H7 (cell line): Measurements from ENCODE around the gene PRAMEF14. TPM values are rescaled to one million over a fixed set of nuclear protein-coding genes. Genes with fewer than 3 reads are reported as not detected.
"Not testable (repeated sequence)": the region's sequence is repeated elsewhere in the genome, so short reads cannot be mapped to it uniquely, and the experiment has no call there.

Experiments
- DNase-seq: peaks from one replicate; pipeline ENCODE4 v3.0.0; 2012
- H3K27me3 ChIP-seq: 2 replicates; pipeline ENCODE4 v1.6.0; 2011; ENCODE audit warnings: mild to moderate bottlenecking, low read length; ENCODE audit not compliant: control insufficient read depth, insufficient read depth
- H3K36me3 ChIP-seq: replicated peaks from 2 replicates; pipeline ENCODE4 v1.5.1; 2011; ENCODE audit warnings: low read length; ENCODE audit not compliant: control insufficient read depth, insufficient read depth
- H3K4me3 ChIP-seq: 2 replicates; pipeline ENCODE4 v1.5.1; 2011; ENCODE audit warnings: low read depth, mild to moderate bottlenecking, control low read depth, low read length, moderate library complexity; ENCODE audit not compliant: insufficient read depth
- total RNA-seq: library from RNA; depleted of rRNA; stranded (reverse); fragments of >200 nt; shearing (Covaris generic); gene quantifications from 2 replicates; pipeline ENCODE4 v1.2.3, GENCODE V29; 2014; rRNA removed

The PRAMEF14 gene, protein sequence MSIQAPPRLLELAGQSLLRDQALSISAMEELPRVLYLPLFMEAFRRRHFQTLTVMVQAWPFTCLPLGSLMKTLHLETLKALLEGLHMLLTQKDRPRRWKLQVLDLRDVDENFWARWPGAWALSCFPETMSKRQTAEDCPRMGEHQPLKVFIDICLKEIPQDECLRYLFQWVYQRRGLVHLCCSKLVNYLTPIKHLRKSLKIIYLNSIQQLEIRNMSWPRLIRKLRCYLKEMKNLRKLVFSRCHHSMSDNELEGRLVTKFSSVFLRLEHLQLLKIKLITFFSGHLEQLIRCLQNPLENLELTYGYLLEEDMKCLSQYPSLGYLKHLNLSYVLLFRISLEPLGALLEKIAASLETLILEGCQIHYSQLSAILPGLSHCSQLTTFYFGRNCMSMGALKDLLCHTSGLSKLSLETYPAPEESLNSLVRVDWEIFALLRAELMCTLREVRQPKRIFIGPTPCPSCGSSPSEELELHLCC
- total RNA-seq, result not detected in 2 replicates

DNA sequence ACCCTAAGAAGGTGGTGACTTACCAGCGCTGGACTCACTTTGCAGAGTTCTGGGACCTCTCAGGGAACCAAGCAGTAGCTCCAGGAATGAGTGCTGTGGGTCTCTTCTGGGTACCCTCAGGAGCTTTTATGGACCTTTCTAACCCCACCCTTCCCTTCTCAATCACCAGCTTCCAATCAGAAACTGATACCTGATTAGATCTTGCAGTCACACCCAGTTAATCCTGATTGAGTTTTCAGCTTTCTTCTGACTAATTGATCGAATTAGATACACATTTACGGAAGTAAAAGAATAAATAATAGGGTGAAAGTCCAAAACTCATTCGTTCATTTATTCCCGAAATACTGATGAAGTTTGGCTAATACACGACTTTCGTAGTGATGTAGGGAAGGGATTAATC, at the start of gene PRAMEF14:
Gene PRAMEF14, minus strand, starts transcription at position 101 of the 400 bp plus-strand sequence. CDS start 1,820 bp downstream, outside the sequence.
- not testable (repeated sequence) for H3K4me3 ChIP-seq, DNase-seq, H3K36me3 ChIP-seq, H3K27me3 ChIP-seq

DNA sequence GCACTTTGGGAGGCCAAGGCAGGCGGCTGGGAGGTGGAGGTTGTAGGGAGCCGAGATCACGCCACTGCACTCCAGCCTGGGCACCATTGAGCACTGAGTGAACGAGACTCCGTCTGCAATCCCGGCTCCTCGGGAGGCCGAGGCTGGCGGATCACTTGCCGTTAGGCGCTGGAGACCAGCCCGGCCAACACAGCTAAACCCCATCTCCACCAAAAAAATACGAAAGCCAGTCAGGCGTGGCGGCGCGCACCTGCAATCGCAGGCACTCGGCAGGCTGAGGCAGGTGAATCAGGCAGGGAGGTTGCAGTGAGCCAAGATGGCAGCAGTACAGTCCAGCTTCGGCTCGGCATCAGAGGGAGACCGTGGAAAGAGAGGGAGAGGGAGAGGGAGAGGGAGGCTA, 48.4 kb upstream of the PRAMEF14 start:
- not testable (repeated sequence) for H3K4me3 ChIP-seq, H3K36me3 ChIP-seq, DNase-seq, H3K27me3 ChIP-seq

DNA sequence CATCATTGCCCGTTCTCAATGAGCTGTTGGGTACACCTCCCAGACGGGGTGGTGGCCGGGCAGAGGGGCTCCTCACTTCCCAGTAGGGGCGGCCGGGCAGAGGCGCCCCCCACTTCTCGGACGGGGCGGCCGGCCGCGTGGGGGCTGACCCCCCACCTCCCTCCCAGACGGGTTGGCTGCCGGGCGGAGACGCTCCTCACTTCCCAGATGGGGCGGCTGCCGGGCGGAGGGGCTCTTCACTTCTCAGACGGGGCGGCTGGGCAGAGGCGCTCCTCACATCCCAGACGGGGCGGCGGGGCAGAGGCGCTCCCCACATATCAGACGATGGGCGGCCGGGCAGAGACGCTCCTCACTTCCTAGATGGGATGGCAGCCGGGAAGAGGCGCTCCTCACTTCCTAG, 47.8 kb upstream of the PRAMEF14 start:
- DNase-seq, H3K27me3 ChIP-seq, H3K4me3 ChIP-seq, H3K36me3 ChIP-seq: not testable (repeated sequence)

DNA sequence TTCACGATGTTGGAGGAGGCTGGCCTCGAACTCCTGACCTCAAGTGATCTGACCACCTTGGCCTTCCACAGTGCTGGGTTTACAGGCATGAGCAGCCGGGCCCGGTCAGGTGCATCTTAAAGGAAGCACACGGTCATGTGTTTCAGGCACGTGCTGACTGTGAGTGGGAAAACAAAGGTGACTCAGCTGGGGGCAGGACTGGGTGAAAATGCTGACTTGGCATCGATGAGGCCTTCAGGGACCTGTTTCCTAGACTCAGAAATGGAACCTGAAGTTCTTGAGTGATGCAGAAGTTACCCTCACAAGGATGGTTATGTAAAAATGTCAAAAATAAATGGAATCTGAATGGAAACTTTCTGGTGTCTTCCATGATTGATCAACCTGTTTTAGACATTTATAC, 46.1 kb upstream of the PRAMEF14 start:
- H3K27me3 ChIP-seq, H3K4me3 ChIP-seq, DNase-seq, H3K36me3 ChIP-seq: not testable (repeated sequence)

DNA sequence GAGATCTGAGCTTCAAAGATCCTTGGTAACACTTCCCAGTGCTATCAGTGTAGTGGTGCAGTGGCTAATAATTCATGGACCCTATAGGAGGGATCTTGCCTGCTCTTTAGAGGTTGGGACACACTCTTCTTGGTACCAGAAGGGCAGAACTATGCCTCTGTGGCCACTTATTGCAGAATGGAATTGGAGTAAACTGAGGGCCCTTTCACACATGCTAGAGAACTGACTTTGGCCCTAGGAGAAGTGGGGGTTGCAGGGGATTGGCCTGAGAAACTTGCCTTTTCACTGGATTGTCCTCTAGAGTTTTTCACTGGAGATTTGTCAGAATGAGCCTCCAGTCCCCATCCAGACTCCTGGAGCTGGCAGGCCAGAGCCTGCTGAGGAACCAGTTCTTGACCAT, 42.4 kb upstream of the PRAMEF14 start, which contains the start of gene PRAMEF17:
Gene PRAMEF17, plus strand, starts transcription at position 301 of the 400 bp plus-strand sequence. Its CDS starts 26 bp downstream, at position 327.
- H3K4me3 ChIP-seq, H3K27me3 ChIP-seq, H3K36me3 ChIP-seq, DNase-seq: not testable (repeated sequence)

DNA sequence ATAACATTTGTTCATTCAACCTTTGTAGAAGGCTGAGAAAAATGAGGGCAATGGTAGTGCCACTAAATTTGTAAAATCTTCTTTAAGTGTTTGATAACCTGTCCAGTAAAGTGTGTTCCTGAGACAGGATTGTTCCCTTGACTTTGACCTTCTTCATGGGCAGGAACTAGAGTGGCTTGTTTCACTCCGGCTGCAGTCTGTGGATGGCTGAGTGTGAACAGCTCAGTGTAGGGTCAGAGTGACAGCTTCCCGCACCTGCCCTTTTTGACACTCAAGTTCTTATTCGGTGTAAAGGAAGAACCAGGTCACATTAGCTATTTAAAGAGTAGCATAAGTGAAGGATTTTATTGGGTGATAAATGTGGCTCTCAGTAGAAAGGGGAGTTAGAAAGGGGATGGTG, 33.4 kb upstream of the PRAMEF14 start:
- DNase-seq, H3K4me3 ChIP-seq, H3K27me3 ChIP-seq, H3K36me3 ChIP-seq: not testable (repeated sequence)

DNA sequence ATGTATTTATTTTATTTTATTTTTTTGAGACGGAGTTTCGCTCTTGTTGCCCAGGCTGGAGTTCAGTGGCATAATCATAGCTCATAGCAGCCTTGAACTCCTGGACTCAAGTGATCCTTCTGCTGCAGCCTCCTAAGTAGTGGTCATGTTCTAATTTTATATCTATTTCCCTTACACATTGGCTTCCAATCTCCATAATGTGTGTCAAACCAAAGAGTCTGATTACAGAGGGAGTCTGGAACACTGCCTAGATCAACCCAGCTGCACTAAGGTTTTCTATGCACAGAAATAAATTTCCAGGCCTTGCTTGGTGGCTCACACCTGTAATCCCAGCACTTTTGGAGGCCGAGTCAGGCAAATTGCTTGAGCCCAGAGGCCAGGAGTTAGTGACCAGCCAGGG, 32.0 kb upstream of the PRAMEF14 start:
- not testable (repeated sequence) for DNase-seq, H3K36me3 ChIP-seq, H3K4me3 ChIP-seq, H3K27me3 ChIP-seq

DNA sequence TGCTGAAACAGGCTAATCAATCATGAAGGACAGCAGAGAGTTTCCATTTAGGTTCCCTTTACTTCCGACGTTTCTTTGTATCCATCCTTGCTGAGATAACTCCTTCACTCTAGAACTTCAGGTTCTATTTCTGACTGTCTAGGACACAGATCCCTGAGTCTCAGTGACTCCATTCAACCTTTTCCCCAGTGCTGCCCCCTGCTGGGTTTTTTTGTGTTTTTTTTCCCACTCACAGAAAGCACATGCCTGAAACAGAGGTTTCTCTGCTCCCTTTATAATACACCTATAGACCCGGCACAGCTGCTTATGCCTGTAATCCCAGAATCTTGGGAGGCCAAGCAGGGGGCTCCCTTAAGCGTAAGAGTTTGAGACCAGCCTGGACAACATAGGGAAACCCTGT, 21.6 kb upstream of the PRAMEF14 start:
- not testable (repeated sequence) for DNase-seq, H3K36me3 ChIP-seq, H3K27me3 ChIP-seq, H3K4me3 ChIP-seq

DNA sequence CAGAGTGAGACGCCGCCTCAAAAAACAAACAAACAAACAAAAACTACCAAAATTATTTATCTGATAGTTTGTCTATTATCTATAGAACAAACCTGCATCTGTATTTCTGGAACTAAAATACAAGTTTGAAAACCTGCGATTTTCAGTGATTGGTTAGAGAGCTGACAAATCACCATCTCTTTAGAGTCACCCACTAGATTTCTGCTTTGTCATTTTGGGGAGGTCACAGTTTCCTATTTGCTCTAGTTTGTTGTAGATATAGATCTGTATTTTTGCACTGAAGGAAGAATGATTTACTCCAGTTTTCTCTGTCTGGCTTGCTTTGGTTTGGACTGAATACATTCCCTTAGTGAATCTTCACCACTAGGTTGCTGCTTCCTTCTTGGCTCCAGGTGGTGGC, 19.6 kb upstream of the PRAMEF14 start:
- DNase-seq, H3K36me3 ChIP-seq, H3K4me3 ChIP-seq: not testable (repeated sequence)

DNA sequence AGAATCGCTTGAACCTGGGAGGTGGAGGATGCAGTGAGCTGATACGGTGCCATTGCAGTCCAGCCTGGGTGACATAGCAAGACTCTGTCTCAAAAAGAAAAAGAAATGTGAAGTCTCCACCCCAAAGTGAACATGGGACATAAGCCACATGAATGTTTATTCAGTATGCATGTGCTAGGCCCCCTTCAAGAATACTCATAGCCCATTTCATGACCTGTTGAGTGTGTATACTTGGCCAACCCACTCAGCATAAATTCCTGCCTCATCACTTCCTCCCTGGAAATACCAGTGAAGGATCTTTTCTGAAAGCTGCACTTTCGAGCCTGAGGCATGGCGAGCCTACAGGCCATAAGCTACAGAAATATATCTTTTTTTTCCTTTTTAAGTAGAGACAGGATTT, 18.0 kb upstream of the PRAMEF14 start:
- not testable (repeated sequence) for H3K4me3 ChIP-seq, DNase-seq, H3K36me3 ChIP-seq, H3K27me3 ChIP-seq

More for the DNA sequence above, 19.6 kb upstream of the PRAMEF14 start:
- not testable (repeated sequence) for H3K27me3 ChIP-seq

DNA sequence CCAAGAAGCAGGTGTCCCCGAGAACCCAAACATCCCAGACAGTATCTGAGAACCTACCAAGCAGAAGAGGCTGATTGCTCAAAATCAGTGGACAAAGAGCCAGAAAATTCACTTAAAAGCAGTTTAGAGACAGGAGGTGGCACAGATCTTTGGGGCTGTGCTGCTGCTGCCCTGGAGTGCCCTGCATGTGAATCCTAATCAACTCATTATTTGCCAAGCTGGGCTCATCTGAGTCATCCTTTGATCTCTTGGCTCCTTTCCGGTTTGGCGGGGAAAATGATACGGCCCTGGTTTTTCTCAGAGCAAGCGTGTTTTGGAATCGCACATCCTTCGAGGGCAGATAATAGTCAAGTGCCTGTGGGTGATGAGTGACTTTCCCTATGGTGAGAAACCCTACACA, 15.4 kb upstream of the PRAMEF14 start:
- DNase-seq, H3K36me3 ChIP-seq, H3K27me3 ChIP-seq, H3K4me3 ChIP-seq: not testable (repeated sequence)

DNA sequence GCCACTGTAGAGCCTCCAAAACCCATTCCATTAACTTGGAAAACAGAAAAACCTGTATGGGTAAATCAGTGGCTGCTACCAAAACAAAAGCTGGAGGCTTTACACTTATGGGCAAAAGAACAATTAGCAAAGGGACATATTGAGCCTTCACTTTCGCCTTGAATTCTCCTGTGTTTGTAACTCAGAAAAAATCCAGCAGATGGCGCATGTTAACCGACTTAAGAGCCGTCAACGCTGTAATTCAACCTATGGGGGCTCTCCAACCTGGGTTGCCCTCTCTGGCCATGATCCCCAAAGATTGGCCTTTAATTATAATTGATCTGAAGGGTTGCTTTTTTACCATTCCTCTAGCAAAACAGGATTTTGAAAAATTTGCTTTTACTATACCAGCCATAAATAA, 9.8 kb upstream of the PRAMEF14 start:
- not testable (repeated sequence) for H3K4me3 ChIP-seq, H3K27me3 ChIP-seq, H3K36me3 ChIP-seq
- peak; percentile 23 for DNase-seq

DNA sequence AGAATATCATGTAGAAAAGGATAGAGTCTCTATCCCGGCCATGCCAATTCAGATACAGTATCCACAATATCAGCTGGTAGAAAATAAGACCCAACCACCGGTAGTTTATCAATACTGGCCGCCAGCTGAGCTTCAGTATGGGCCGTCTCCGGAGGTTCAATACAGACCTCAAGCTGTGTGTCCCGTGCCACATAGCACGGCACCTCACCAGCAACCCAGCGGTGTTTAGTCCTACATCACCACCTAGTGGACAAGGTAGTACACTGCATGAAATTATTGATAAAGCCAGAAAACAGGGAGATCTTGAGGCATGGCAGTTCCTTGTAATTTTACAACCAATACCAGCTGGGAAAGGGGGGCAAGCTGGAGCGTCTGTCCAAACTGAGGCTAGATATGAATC, 7.5 kb upstream of the PRAMEF14 start:
- not testable (repeated sequence) for H3K27me3 ChIP-seq

DNA sequence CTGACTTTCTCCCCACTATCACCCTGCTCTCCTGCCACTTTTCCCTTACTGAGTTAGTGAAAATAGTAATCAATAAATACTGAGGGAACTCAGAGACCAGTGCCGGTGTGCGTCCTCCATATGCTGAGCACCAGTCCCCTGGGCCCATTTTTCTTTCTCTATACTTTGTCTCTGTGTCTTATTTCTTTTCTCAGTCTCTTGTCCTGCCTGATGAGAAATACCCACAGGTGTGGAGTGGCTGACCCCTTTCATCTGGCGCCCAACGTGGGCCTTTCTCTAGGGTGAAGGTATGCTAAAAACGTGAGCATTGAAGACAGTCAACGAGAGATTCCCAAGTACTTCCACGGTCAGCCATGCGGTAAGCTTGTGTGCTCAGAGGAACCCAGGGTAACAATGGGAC, 6.5 kb upstream of the PRAMEF14 start:
- H3K36me3 ChIP-seq, DNase-seq, H3K27me3 ChIP-seq, H3K4me3 ChIP-seq: not testable (repeated sequence)

More for the DNA sequence above, 7.5 kb upstream of the PRAMEF14 start:
- H3K36me3 ChIP-seq, H3K4me3 ChIP-seq, DNase-seq: not testable (repeated sequence)

DNA sequence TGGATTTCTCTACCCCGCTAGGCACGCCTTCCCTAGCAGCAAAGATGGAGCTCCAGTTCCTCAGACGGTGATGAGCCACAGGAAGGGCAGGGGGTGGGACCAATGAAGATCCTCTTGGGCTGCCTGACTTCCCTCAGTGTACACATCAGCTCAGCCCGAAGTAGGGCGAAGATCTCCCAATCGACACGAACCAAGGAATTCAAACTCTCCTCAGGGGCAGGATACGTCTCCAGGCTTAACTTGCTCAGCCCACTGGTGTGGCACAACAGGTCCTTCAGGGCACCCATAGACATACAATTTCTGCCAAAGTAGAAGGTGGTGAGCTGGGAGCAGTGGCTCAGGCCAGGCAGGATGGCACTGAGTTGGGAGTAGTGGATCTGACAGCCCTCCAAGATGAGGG, 4.4 kb downstream of the PRAMEF14 start:
- H3K4me3 ChIP-seq, DNase-seq, H3K36me3 ChIP-seq, H3K27me3 ChIP-seq: not testable (repeated sequence)
